Adipocyte (in vitro differentiated cells): ENCODE results near the gene GLCCI1.
"Not testable (repeated sequence)": the region's sequence is repeated elsewhere in the genome, so short reads cannot be mapped to it uniquely, and the experiment has no call there.

Experiments used
- DNase-seq: peaks from one replicate; pipeline ENCODE4 v3.0.0-alpha.2; 2015; ENCODE audit warnings: low read depth
- H3K27me3 ChIP-seq: replicated peaks from 2 replicates; pipeline ENCODE4 v1.7.0; 2013; ENCODE audit warnings: mild to moderate bottlenecking, low read length, moderate library complexity; ENCODE audit not compliant: control insufficient read depth, insufficient read depth
- H3K36me3 ChIP-seq: 2 replicates; pipeline ENCODE4 v1.7.0; 2013; ENCODE audit warnings: low read length, mild to moderate bottlenecking, moderate library complexity; ENCODE audit not compliant: control insufficient read depth, insufficient read depth, severe bottlenecking
- H3K4me1 ChIP-seq: 2 replicates; pipeline ENCODE4 v1.7.0; 2013; ENCODE audit warnings: mild to moderate bottlenecking, low read length, moderate library complexity; ENCODE audit not compliant: control insufficient read depth, insufficient read depth
- H3K4me3 ChIP-seq: 2 replicates; pipeline ENCODE4 v1.7.0; 2013; ENCODE audit warnings: mild to moderate bottlenecking, low read length, moderate library complexity
- H3K9ac ChIP-seq: 2 replicates; pipeline ENCODE4 v1.7.0; 2013; ENCODE audit warnings: mild to moderate bottlenecking, low read length, moderate library complexity
- H3K9me3 ChIP-seq: 2 replicates; pipeline ENCODE4 v1.7.0; 2013; ENCODE audit warnings: mild to moderate bottlenecking, low read length, moderate library complexity; ENCODE audit not compliant: control insufficient read depth

GLCCI1 gene

DNA sequence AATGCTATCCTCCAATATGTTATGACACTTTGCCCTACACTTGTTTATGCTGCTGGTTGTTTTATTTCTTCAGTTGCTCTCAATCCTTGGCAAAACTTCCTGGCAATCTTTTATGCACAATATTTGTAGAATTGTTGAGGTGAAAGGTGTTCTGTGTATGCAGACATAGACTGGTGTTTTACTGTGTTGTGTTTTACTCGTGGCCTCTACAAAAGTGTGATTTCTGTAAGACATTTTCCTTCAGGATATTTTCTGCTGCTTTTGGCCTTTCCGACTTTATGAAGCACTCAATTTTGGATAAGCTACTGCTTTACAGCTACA is 21.8 kb downstream of the GLCCI1 start:
- no peak overlapping the region for H3K4me3 ChIP-seq
- H3K9ac ChIP-seq = no peak overlapping the region
- H3K4me1 ChIP-seq = peaks cover 12% of the 10 kb centered on the region
- no peaks in the 10 kb centered on the region for H3K27me3 ChIP-seq
- no peak for DNase-seq
- H3K9me3 ChIP-seq = peaks cover 22% of the 10 kb centered on the region
- H3K36me3 ChIP-seq = no peaks in the 10 kb centered on the region

DNA sequence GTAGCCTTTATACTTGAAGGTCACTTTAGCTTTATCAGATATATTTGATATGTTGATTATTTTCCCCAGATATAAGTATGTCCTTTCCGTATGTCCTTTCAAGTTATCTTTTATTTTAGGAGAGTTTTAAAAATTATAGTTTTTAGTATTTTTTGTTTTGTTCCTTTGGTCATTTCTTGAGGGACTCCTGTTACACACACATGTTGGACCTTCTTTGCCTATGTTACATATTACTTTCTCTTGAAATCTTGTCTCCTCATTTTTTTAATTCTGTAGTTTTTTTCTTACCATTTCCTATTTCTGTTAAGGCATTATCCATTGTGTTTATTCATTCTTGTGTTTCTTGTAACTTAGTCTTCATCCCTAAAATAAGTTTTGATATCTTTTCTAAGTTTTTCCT is 23.9 kb downstream of the GLCCI1 start:
- no peaks in the 10 kb centered on the region for H3K36me3 ChIP-seq
- H3K4me3 ChIP-seq = no peak overlapping the region
- peaks cover 12% of the 10 kb centered on the region for H3K4me1 ChIP-seq
- no peaks in the 10 kb centered on the region for H3K27me3 ChIP-seq
- DNase-seq = no peak
- peaks cover 22% of the 10 kb centered on the region for H3K9me3 ChIP-seq
- H3K9ac ChIP-seq = no peak overlapping the region

DNA sequence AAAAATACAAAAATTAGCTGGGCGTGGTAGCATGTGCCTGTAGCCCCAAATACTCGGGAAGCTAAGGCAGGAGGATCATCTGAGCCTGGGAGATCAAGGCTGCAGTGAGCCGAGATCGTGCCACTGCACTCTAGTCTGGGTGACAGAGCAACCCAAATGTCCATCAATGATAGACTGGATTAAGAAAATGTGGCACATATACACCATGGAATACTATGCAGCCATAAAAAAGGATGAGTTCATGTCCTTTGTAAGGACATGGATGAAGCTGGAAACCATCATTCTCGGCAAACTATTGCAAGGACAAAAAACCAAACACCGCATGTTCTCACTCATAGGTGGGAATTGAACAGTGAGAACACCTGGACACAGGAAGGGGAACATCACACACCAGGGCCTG is 26.8 kb downstream of the GLCCI1 start:
- not testable (repeated sequence) for DNase-seq, H3K4me3 ChIP-seq, H3K36me3 ChIP-seq

DNA sequence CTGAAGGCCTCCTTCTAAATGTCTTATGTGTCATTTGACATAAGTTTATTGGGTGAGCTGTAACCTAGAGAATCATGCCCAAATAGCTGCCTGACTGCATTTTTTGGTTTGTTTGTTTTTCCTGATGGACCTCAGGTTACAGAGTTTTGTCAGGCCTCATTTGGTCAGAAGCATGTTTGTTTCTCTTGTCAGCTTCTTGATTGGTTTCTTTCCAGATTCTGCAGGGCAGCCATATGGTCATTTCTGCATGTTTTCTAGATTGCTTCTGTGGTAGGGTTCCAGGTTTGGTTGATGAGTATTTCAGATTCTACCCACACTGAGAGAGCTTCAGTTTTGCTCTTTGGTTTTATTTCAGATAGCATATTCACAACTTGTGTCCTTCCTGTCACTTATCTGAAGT is 28.0 kb downstream of the GLCCI1 start:
- no peaks in the 10 kb centered on the region for H3K27me3 ChIP-seq
- H3K36me3 ChIP-seq = no peaks in the 10 kb centered on the region
- peak; percentile 43 for DNase-seq
- H3K9me3 ChIP-seq = peaks cover 26% of the 10 kb centered on the region
- no peaks in the 10 kb centered on the region for H3K4me1 ChIP-seq
- no peak overlapping the region for H3K4me3 ChIP-seq
- H3K9ac ChIP-seq = no peak overlapping the region

More for the DNA sequence above, 26.8 kb downstream of the GLCCI1 start:
- H3K9ac ChIP-seq, H3K4me1 ChIP-seq, H3K27me3 ChIP-seq: not testable (repeated sequence)
- peaks cover 25% of the 10 kb centered on the region for H3K9me3 ChIP-seq

DNA sequence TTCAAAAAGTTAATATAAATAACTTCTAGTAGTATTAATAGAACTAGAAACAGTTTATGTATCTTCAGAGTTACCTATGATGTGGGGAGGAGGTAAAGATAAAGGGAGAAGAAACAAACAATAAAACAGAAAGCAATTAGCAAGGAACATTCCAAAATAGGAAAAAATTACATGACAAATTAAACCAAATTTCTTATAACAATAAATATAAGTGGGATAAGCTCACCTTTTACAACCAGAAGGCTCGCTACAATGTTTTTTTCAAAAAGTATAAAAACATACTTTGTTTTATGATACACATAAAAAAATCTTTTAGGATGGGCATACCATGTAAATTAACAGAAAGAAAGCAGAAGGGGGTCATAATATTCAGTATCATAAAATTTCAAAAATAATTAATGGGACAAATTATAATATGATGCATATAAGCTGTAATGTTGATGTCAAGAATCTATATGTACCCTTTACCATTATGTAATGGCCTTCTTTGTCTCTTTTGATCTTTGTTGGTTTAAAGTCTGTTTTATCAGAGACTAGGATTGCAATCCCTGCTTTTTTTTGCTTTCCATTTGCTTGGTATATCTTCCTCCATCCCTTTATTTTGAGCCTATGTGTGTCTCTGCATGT is 31.8 kb downstream of the GLCCI1 start:
- Histone ChIP-seq H3K9ac (no peak overlapping the region), H3K4me1 (no peaks in the 10 kb centered on the region), H3K36me3 (peaks cover 13% of the 10 kb centered on the region), H3K9me3 (peaks cover 5% of the 10 kb centered on the region), H3K27me3 (no peaks in the 10 kb centered on the region), H3K4me3 (no peak overlapping the region)
- DNase-seq = no peak

DNA sequence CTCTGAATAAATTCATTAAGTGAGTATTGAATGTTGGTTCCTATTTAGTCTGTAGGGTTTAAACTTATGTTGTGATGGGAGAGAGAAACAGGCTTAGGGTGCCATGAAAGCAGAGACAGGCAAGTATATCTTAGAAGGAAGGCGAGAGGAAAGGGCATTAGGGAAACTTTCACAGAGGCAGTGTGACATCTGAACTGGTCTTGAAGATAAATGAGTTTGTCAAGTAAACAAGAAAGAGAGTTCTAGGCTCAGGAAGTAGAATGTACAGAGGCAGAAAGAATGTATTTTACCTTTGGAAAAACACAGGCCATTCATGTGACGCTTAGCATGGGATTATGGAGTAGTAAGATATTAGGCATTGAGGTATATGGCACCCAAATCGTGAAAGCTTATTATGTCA is 34.5 kb downstream of the GLCCI1 start:
- Histone ChIP-seq H3K27me3 (no peaks in the 10 kb centered on the region), H3K9me3 (peaks cover 5% of the 10 kb centered on the region), H3K4me3 (no peak overlapping the region), H3K9ac (no peak overlapping the region), H3K36me3 (peaks cover 37% of the 10 kb centered on the region), H3K4me1 (no peaks in the 10 kb centered on the region)
- no peak for DNase-seq

DNA sequence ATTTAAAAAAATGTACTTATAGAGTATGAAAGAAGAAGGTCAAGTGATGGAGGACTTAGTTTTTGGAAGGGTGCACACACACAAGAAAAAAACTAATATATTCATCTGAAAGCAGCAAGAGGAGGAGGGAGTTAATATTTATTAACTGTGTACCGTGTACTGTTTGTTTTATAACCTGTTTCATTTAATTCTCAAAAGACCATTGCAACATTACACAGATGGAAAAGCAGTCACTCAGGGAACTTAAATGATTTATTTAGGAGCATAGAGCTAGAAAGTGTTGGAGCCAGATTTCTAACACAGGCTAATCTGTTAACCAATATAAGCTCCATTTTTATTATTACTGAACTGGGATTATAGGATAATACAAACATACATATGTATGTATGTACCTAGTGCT is 36.7 kb downstream of the GLCCI1 start:
- Histone ChIP-seq H3K4me3 (no peak overlapping the region), H3K4me1 (no peaks in the 10 kb centered on the region), H3K36me3 (peaks cover 48% of the 10 kb centered on the region), H3K27me3 (no peaks in the 10 kb centered on the region), H3K9ac (no peak overlapping the region), H3K9me3 (peaks cover 3% of the 10 kb centered on the region)
- DNase-seq = no peak

DNA sequence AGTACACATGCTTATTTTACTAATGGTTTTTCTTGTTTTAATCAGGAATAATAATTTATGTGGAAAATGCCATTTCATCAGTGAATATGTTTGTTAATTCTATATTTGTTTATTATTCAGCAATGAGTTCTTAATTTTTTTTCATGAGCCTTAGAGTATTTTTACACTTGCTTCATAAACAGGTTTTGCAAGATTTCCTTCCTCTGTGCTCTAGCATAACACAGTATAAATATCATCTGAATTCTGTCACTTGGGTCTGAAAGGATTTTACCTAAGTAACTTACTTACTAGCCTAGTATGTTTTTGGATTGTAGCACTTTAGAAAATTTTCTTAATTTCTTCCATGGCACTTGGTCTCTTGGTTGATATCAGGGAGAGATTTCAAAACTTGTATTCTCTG is 45.8 kb downstream of the GLCCI1 start:
- no peaks in the 10 kb centered on the region for H3K9me3 ChIP-seq
- DNase-seq = no peak
- no peak overlapping the region for H3K4me3 ChIP-seq
- no peak overlapping the region for H3K9ac ChIP-seq
- peaks cover 15% of the 10 kb centered on the region for H3K36me3 ChIP-seq
- H3K4me1 ChIP-seq = no peaks in the 10 kb centered on the region
- no peaks in the 10 kb centered on the region for H3K27me3 ChIP-seq

DNA sequence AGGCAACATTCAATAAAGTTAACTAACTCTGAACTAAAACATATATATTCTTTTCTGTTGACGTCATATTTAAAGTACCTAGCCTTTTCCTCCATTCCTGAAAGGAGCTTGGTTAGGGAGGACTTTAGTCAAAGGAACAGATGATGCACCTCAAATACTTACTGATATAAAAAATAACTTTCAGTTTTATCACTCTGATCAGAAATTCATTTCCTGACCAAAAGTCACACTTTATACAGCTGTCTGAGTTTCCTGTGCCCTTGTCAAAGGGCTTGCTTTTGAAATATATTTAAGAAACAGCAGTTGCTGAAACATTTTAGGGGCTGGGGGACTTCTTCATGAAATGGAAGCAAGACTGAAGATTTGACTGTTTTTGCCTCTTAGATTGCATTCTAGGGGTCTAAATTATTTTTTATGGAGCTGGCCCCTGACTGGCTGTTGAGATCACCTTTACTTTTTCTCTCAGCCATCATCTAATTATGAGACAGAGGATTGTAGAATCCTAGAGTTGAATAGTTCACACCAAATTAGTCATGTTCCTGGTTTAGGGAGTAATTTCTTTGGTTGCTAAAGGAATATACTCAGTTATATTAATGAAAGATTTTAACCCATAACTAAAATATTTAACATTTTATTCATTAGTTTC is 46.6 kb downstream of the GLCCI1 start:
- no peaks in the 10 kb centered on the region for H3K27me3 ChIP-seq
- no peaks in the 10 kb centered on the region for H3K4me1 ChIP-seq
- no peaks in the 10 kb centered on the region for H3K9me3 ChIP-seq
- no peak overlapping the region for H3K4me3 ChIP-seq
- no peak overlapping the region for H3K9ac ChIP-seq
- peaks cover 23% of the 10 kb centered on the region for H3K36me3 ChIP-seq
- no peak for DNase-seq

DNA sequence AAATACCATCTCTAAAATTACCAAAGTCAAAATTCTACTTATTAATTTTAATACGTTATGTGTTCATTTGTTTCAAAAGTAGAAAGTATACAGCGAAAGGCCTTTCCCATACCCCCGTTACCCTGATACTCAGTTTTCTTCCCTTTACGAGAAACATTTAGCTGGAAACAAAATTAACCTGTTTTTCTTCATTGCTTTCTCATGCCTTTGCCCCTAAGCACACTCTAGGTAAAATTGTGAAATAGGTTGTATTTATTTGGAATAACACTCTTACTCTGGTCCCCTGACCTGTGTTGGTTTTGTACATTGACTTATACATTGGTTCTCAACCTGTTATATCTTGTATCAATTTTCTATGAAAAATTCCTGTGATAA is 47.1 kb downstream of the GLCCI1 start:
- Histone ChIP-seq H3K9me3 (no peaks in the 10 kb centered on the region), H3K9ac (no peak overlapping the region), H3K4me3 (no peak overlapping the region), H3K36me3 (peaks cover 22% of the 10 kb centered on the region), H3K4me1 (no peaks in the 10 kb centered on the region), H3K27me3 (no peaks in the 10 kb centered on the region)
- DNase-seq = no peak

DNA sequence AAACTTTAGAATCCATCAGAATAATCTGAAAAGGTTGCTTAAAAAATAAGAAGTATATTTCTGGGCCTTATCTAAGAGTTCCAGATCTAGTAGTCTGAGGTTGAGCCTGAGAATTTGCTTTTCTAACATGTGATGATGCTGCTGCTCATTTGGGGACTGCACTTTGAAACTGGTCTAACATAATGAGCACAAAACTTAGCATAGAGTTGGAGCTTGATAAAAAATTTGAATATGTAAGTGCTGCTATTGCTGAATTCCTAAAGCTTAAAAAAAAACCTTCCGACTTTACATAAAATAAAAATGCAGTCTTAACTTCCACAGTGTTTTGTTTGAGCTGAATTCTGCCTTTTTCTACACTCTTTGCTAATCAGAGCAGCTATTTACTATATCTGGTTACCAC is 48.8 kb downstream of the GLCCI1 start:
- Histone ChIP-seq H3K9ac (no peak overlapping the region), H3K4me1 (no peaks in the 10 kb centered on the region), H3K4me3 (no peak overlapping the region), H3K36me3 (peaks cover 11% of the 10 kb centered on the region), H3K9me3 (no peaks in the 10 kb centered on the region), H3K27me3 (no peaks in the 10 kb centered on the region)
- no peak for DNase-seq

DNA sequence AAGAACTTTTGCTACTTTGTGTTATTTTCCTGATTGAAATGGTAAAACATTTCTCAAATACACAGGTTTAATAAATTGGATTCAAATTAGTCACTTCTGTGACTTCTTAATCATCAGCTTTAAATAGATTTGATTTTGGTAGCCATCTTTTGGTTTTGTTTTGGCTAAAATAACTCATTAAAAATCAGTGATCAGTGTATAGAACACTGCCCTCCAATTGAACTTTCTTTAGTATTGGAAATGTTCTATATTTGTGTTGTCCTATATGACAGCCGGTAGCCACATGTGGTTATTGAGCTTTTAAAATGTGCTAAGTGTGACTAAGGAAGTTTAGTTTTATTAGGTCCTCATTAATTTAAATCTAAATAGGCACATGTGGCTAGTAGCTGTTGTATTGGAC is 50.4 kb downstream of the GLCCI1 start:
- no peak for DNase-seq
- H3K4me1 ChIP-seq = no peaks in the 10 kb centered on the region
- H3K36me3 ChIP-seq = peaks cover 20% of the 10 kb centered on the region
- H3K9ac ChIP-seq = no peak overlapping the region
- no peaks in the 10 kb centered on the region for H3K27me3 ChIP-seq
- H3K4me3 ChIP-seq = no peak overlapping the region
- H3K9me3 ChIP-seq = no peaks in the 10 kb centered on the region
